PC-3 (cell line): ENCODE results near the gene KBTBD3. TPM values are rescaled to one million over a fixed set of nuclear protein-coding genes. Genes with fewer than 3 reads are reported as not detected.

Experiments
- ATAC-seq: fragments of 200-7000 bp; cut with Tn5 transposase; 2 replicates; pipeline ENCODE4 v1.9.1; 2020; ENCODE audit warnings: mild to moderate bottlenecking, moderate library complexity
- BruUV-seq: library from RNA; stranded (reverse); fragments of 400-500 nt; replicated peaks from 2 replicates; lab custom pipeline; 2021; lab: Mats Ljungman, UMichigan
- CTCF ChIA-PET: fragments of 300-600 bp; sonication (Branson Sonifier 250); formaldehyde crosslinking; loops from one replicate; lab custom pipeline; 2022; ENCODE audit warnings: antibody characterized with exemption; lab: Charles Lee
- POLR2A ChIA-PET: fragments of 300-600 bp; sonication (Branson Sonifier 250); formaldehyde crosslinking; loops from one replicate; lab custom pipeline; 2022; ENCODE audit warnings: antibody characterized with exemption; ENCODE audit not compliant: unreplicated experiment; lab: Charles Lee
- DNase-seq: peaks from one replicate; pipeline ENCODE4 v3.0.0-alpha.2; 2015
- H2AFZ ChIP-seq: fragments of 300-600 bp; sonication (generic); 2 replicates; pipeline ENCODE4 v1.6.0; 2016; ENCODE audit warnings: antibody characterized with exemption, low read length
- H3F3A ChIP-seq: fragments of 300-600 bp; sonication (generic); one replicate; pipeline ENCODE4 v1.6.0; 2017; ENCODE audit warnings: antibody characterized with exemption, low read length, control low read depth, mild to moderate bottlenecking; ENCODE audit not compliant: unreplicated experiment
- H3K27ac ChIP-seq: fragments of 300-600 bp; sonication (generic); 2 replicates; pipeline ENCODE4 v1.5.1; 2016; ENCODE audit warnings: mild to moderate bottlenecking, low read length
- H3K27me3 ChIP-seq: fragments of 300-600 bp; sonication (generic); 2 replicates; pipeline ENCODE4 v1.6.1; 2016; ENCODE audit warnings: low read length, mixed read lengths
- H3K36me3 ChIP-seq: fragments of 300-600 bp; sonication (generic); 2 replicates; pipeline ENCODE4 v1.6.1; 2016; ENCODE audit warnings: low read depth, mixed run types, low read length, mixed read lengths
- H3K4me1 ChIP-seq: fragments of 300-600 bp; sonication (generic); 2 replicates; pipeline ENCODE4 v1.5.1; 2016; ENCODE audit warnings: low read length; ENCODE audit not compliant: insufficient read depth
- H3K4me2 ChIP-seq: fragments of 300-600 bp; sonication (generic); 2 replicates; pipeline ENCODE4 v1.6.0; 2016; ENCODE audit warnings: low read length
- H3K4me3 ChIP-seq: fragments of 300-600 bp; sonication (generic); 2 replicates; pipeline ENCODE4 v1.5.1; 2016; ENCODE audit warnings: mild to moderate bottlenecking, low read length, mixed read lengths
- H3K79me2 ChIP-seq: fragments of 300-600 bp; sonication (generic); 2 replicates; pipeline ENCODE4 v1.6.1; 2017; ENCODE audit warnings: low read length, mixed read lengths
- H3K9ac ChIP-seq: fragments of 300-600 bp; sonication (generic); 2 replicates; pipeline ENCODE4 v1.6.0; 2016; ENCODE audit warnings: mild to moderate bottlenecking, low read length
- H3K9me2 ChIP-seq: fragments of 300-600 bp; sonication (generic); replicated peaks from 2 replicates; pipeline ENCODE4 v1.6.1; 2016; ENCODE audit warnings: mixed run types, low read length, mixed read lengths
- H3K9me3 ChIP-seq: fragments of 300-600 bp; sonication (generic); 2 replicates; pipeline ENCODE4 v1.6.1; 2016; ENCODE audit warnings: low read length, mixed read lengths
- H4K20me1 ChIP-seq: fragments of 300-600 bp; sonication (generic); 2 replicates; pipeline ENCODE4 v1.6.1; 2016; ENCODE audit warnings: low read length, mixed read lengths
- CTCF ChIP-seq: fragments of 300-600 bp; sonication (generic); conservative IDR thresholded peaks from 2 replicates; pipeline ENCODE4 v1.5.1; 2017; ENCODE audit warnings: antibody characterized with exemption, low read depth, mild to moderate bottlenecking, low read length
- EZH2 ChIP-seq: fragments of 300-600 bp; sonication (generic); IDR thresholded peaks from one replicate; pipeline ENCODE4 v1.6.1; 2017; ENCODE audit warnings: antibody characterized with exemption, mild to moderate bottlenecking, low read length; ENCODE audit not compliant: unreplicated experiment
- EZH2phosphoT487 ChIP-seq: fragments of 300-600 bp; sonication (generic); IDR thresholded peaks from 2 replicates; pipeline ENCODE4 v1.6.1; 2018; ENCODE audit warnings: mild to moderate bottlenecking, antibody characterized with exemption, low read length, borderline replicate concordance
- intact Hi-C: fragments of 100-400 bp; cut with micrococcal nuclease; formaldehyde crosslinking; loops from 2 replicates; pipeline ENCODE4 v1.9.0; 2023
- total RNA-seq: library from RNA; depleted of rRNA; stranded (reverse); fragments of >200 nt; gene quantifications from 2 replicates; pipeline ENCODE4 v1.2.3, GENCODE V29; 2014

The KBTBD3 gene
- total RNA-seq, 1 experiment from 2014 or later = 2.0 TPM

- CTCF ChIA-PET = no interaction called here
- peaks cover 30% of the 10 kb centered on the region for H3K36me3 ChIP-seq
- no peak for ATAC-seq
Observed at GRCh38 chr11:106098893-106099553, 21.9 kb upstream of the KBTBD3 start.

GRCh38 chr11:106092446-106092845 is 15.3 kb upstream of the KBTBD3 start:
- Histone ChIP-seq H3K9me2 (no peaks in the 10 kb centered on the region), H3F3A (no peaks in the 10 kb centered on the region), H3K4me1 (peaks cover 24% of the 10 kb centered on the region), H3K79me2 (peaks cover 42% of the 10 kb centered on the region), H3K9me3 (no peaks in the 10 kb centered on the region), H2AFZ (no peak overlapping the region), H3K27ac (no peak overlapping the region), H3K9ac (no peak overlapping the region), H3K4me2 (no peak overlapping the region), H3K36me3 (peaks cover 47% of the 10 kb centered on the region), H4K20me1 (peaks cover 14% of the 10 kb centered on the region), H3K4me3 (no peak overlapping the region), H3K27me3 (no peaks in the 10 kb centered on the region)
- TF ChIP-seq EZH2 (no peak), EZH2phosphoT487 (no peak), CTCF (no peak)
- ChIA-PET CTCF (no interaction called here), POLR2A (no interaction called here)
- DNase-seq = no peak
- BruUV-seq = no TSS peak
- no peak for ATAC-seq
- intact Hi-C loops = no loop called here

More at GRCh38 chr11:106098893-106099553, 21.9 kb upstream of the KBTBD3 start:
- Histone ChIP-seq H3K27ac (no peak overlapping the region), H3K79me2 (no peaks in the 10 kb centered on the region), H3K4me1 (no peaks in the 10 kb centered on the region), H4K20me1 (no peaks in the 10 kb centered on the region), H3K9me2 (no peaks in the 10 kb centered on the region), H3K4me3 (no peak overlapping the region), H2AFZ (no peak overlapping the region), H3K9me3 (no peaks in the 10 kb centered on the region), H3K9ac (no peak overlapping the region), H3K27me3 (no peaks in the 10 kb centered on the region), H3K4me2 (no peak overlapping the region), H3F3A (no peaks in the 10 kb centered on the region)
- POLR2A ChIA-PET = no interaction called here
- DNase-seq = no peak
- TF ChIP-seq EZH2 = no peak
- TF ChIP-seq EZH2phosphoT487 = no peak
- TF ChIP-seq CTCF = no peak
- intact Hi-C loops = no loop called here
- no TSS peak for BruUV-seq

- DNase-seq = peak; percentile 65
- Histone ChIP-seq H3K27ac (no peak overlapping the region), H3K9me3 (no peaks in the 10 kb centered on the region), H3K4me3 (no peak overlapping the region), H3K27me3 (no peaks in the 10 kb centered on the region), H3K36me3 (peaks cover 39% of the 10 kb centered on the region), H2AFZ (no peak overlapping the region), H3K4me2 (0 out of 2 replicates have a peak overlapping the region, but pooled peaks have one; percentile 2), H3K9me2 (no peaks in the 10 kb centered on the region), H3F3A (no peaks in the 10 kb centered on the region), H3K4me1 (peaks cover 24% of the 10 kb centered on the region), H3K9ac (no peak overlapping the region), H3K79me2 (peaks cover 49% of the 10 kb centered on the region), H4K20me1 (peaks cover 14% of the 10 kb centered on the region)
- ChIA-PET CTCF (interaction anchor here (0.6 to 0.7 kb wide), 2 partner anchors 64 to 136 kb away, joined by 3 read pairs; no protein-coding TSS in a partner anchor), POLR2A (no interaction called here)
- TF ChIP-seq EZH2phosphoT487 (no peak), CTCF (no peak), EZH2 (no peak)
- no TSS peak for BruUV-seq
- intact Hi-C loops = no loop called here
- ATAC-seq = peak; percentile 79
Observed at GRCh38 chr11:106091480-106092123, 14.5 kb upstream of the KBTBD3 start.
